B cell (primary cell): Measurements from ENCODE around the gene SH3RF1. TPM values are rescaled to one million over a fixed set of nuclear protein-coding genes. Genes with fewer than 3 reads are reported as not detected.

Source experiments
- ATAC-seq: fragments of 200-7000 bp; cut with Tn5 transposase; one replicate; pipeline ENCODE4 v1.10.0; 2021; ENCODE audit warnings: low read depth, mild to moderate bottlenecking, moderate number of reproducible peaks, moderate library complexity
- CTCF ChIA-PET: fragments of 350-600 bp; sonication (Branson Sonifier 250); formaldehyde crosslinking; loops from one replicate; lab custom pipeline; 2021; ENCODE audit warnings: antibody characterized with exemption, inconsistent platforms; lab: Charles Lee
- POLR2A ChIA-PET: fragments of 350-600 bp; sonication (Branson Sonifier 250); formaldehyde crosslinking; loops from one replicate; lab custom pipeline; 2021; ENCODE audit warnings: antibody characterized with exemption; lab: Charles Lee
- DNase-seq: peaks from one replicate; pipeline ENCODE4 v3.0.0; 2013
- H2AFZ ChIP-seq: 2 replicates; pipeline ENCODE4 v1.6.1; 2012; ENCODE audit warnings: mild to moderate bottlenecking, low read depth, low read length; ENCODE audit not compliant: insufficient read depth, poor library complexity, severe bottlenecking
- H3K27ac ChIP-seq, 2 donors: 1 replicate in 1 of 2; 2 replicates in 1 of 2; pipeline ENCODE4 v1.5.1; 2012 to 2013; ENCODE audit warnings: low read length in 2 of 2, mild to moderate bottlenecking in 2 of 2, moderate library complexity in 1 of 2
- H3K27me3 ChIP-seq, 4 experiments: fragments of 200-600 bp in 1 of 4; sonication (generic) in 1 of 4; replicated peaks in 1 of 4; 1 replicate in 2 of 4; 2 replicates in 2 of 4; pipeline versions ENCODE4 v1.6.1 to v1.7.0; 2013 to 2016; ENCODE audit warnings: low read length in 3 of 4, mild to moderate bottlenecking in 2 of 4, mixed read lengths in 1 of 4, moderate library complexity in 1 of 4; ENCODE audit not compliant: insufficient read depth in 4 of 4, control insufficient read depth in 3 of 4; ENCODE audit errors: control extremely low read depth in 1 of 4
- H3K36me3 ChIP-seq, 2 experiments: replicated peaks in 1 of 2; 1 replicate in 1 of 2; 2 replicates in 1 of 2; pipeline versions ENCODE4 v1.6.1 to v1.7.1; 2013; ENCODE audit warnings: low read length in 1 of 2; ENCODE audit not compliant: insufficient read depth in 2 of 2, control insufficient read depth in 1 of 2; ENCODE audit errors: control extremely low read depth in 1 of 2, extremely low read depth in 1 of 2
- H3K4me1 ChIP-seq, 2 donors: fragments of 200-600 bp in 1 of 2; sonication (generic) in 1 of 2; 1 replicate in 1 of 2; 2 replicates in 1 of 2; pipeline versions ENCODE4 v1.5.1 to v1.6.1; 2013 to 2017; ENCODE audit warnings: low read length in 2 of 2; ENCODE audit not compliant: control insufficient read depth in 2 of 2, insufficient read depth in 2 of 2
- H3K4me2 ChIP-seq: replicated peaks from 2 replicates; pipeline ENCODE3; 2012; ENCODE audit warnings: mild to moderate bottlenecking, low read depth, low read length; ENCODE audit not compliant: poor library complexity, severe bottlenecking
- H3K4me3 ChIP-seq, 5 experiments: fragments of 200-600 bp in 1 of 5; sonication (generic) in 1 of 5; 1 replicate in 3 of 5; 2 replicates in 2 of 5; pipeline versions ENCODE4 v1.5.1 to v1.7.0; 2011 to 2016; ENCODE audit warnings: low read length in 4 of 5, mild to moderate bottlenecking in 4 of 5, low read depth in 2 of 5, control low read depth in 1 of 5, moderate library complexity in 1 of 5; ENCODE audit not compliant: insufficient read depth in 1 of 5; ENCODE audit errors: control extremely low read depth in 1 of 5, extremely low read depth in 1 of 5
- H3K79me2 ChIP-seq: fragments of 200-600 bp; sonication (generic); one replicate; pipeline ENCODE4 v1.6.0; 2016; ENCODE audit warnings: low read length; ENCODE audit not compliant: control insufficient read depth, insufficient read depth
- H3K9ac ChIP-seq: fragments of 200-600 bp; sonication (generic); 2 replicates; pipeline ENCODE4 v1.6.1; 2017; ENCODE audit warnings: mild to moderate bottlenecking, low read length, moderate library complexity
- H3K9me3 ChIP-seq, 3 donors: one replicate each; pipeline versions ENCODE4 v1.6.1 to v1.7.1; 2013; ENCODE audit warnings: low read length in 2 of 3; ENCODE audit not compliant: control insufficient read depth in 2 of 3, insufficient read depth in 1 of 3; ENCODE audit errors: control extremely low read depth in 1 of 3
- H4K20me1 ChIP-seq: 2 replicates; pipeline ENCODE4 v1.6.0; 2012; ENCODE audit warnings: mild to moderate bottlenecking, low read length; ENCODE audit not compliant: insufficient read depth, control insufficient read depth, poor library complexity, severe bottlenecking
- H3K27ac Mint-ChIP-seq: one replicate; pipeline ENCODE4 v1.8.0; 2021; ENCODE audit warnings: mixed read lengths
- H3K27me3 Mint-ChIP-seq: one replicate; pipeline ENCODE4 v1.8.0; 2021; ENCODE audit warnings: mixed read lengths
- H3K4me1 Mint-ChIP-seq: one replicate; pipeline ENCODE4 v1.8.0; 2021; ENCODE audit warnings: mixed read lengths
- H3K4me3 Mint-ChIP-seq: one replicate; pipeline ENCODE4 v1.8.0; 2021; ENCODE audit warnings: mixed read lengths
- H3K9me3 Mint-ChIP-seq: one replicate; pipeline ENCODE4 v1.8.0; 2022; ENCODE audit warnings: mixed read lengths; ENCODE audit not compliant: insufficient read depth
- EZH2 ChIP-seq: IDR thresholded peaks from 2 replicates; pipeline ENCODE4 v1.6.1; 2012; ENCODE audit warnings: borderline replicate concordance, low read depth, mild to moderate bottlenecking, moderate library complexity, low read length; ENCODE audit not compliant: insufficient read depth, poor library complexity, severe bottlenecking
- WGBS: methylation state at CpG from one replicate; pipeline ENCODE4 v1.1.5; 2013; ENCODE audit warnings: missing lambda C conversion rate; ENCODE audit not compliant: insufficient coverage; 5-methylcytosine and 5-hydroxymethylcytosine counted together
- intact Hi-C: fragments of 100-400 bp; cut with micrococcal nuclease; formaldehyde crosslinking; loops from one replicate; pipeline ENCODE4 v1.10.0; 2022
- polyA minus RNA-seq: library from RNA; depleted of rRNA, polyadenylated mRNA; stranded (reverse); fragments of >200 nt; gene quantifications from 2 replicates; pipeline ENCODE4 v1.2.3, GENCODE V29; 2012
- polyA plus RNA-seq: library from polyadenylated mRNA; depleted of rRNA; stranded (reverse); fragments of >200 nt; gene quantifications from 2 replicates; pipeline ENCODE4 v1.2.3, GENCODE V29; 2012
- total RNA-seq, 2 donors: library from RNA; stranded (reverse); fragments of 120-200 nt in 1 of 2; gene quantifications; 1 replicate in 1 of 2; 2 replicates in 1 of 2; pipeline versions ENCODE4 v1.2.3 to v1.2.4, GENCODE V29; 2013 to 2022
- TF ChIP-seq, protein P1 (sequence below): fragments of 200-600 bp; IDR thresholded peaks from one replicate; pipeline ENCODE4 v1.8.0; 2022; ENCODE audit warnings: antibody characterized with exemption, mild to moderate bottlenecking

The SH3RF1 gene
- 5.4 and 6.5 TPM in 2 replicates for total RNA-seq
- 2.1 TPM for total RNA-seq (2013)
- 1.2 and 2.0 TPM in 2 replicates for polyA plus RNA-seq
- polyA minus RNA-seq: 2.3 and 3.2 TPM in 2 replicates

DNA sequence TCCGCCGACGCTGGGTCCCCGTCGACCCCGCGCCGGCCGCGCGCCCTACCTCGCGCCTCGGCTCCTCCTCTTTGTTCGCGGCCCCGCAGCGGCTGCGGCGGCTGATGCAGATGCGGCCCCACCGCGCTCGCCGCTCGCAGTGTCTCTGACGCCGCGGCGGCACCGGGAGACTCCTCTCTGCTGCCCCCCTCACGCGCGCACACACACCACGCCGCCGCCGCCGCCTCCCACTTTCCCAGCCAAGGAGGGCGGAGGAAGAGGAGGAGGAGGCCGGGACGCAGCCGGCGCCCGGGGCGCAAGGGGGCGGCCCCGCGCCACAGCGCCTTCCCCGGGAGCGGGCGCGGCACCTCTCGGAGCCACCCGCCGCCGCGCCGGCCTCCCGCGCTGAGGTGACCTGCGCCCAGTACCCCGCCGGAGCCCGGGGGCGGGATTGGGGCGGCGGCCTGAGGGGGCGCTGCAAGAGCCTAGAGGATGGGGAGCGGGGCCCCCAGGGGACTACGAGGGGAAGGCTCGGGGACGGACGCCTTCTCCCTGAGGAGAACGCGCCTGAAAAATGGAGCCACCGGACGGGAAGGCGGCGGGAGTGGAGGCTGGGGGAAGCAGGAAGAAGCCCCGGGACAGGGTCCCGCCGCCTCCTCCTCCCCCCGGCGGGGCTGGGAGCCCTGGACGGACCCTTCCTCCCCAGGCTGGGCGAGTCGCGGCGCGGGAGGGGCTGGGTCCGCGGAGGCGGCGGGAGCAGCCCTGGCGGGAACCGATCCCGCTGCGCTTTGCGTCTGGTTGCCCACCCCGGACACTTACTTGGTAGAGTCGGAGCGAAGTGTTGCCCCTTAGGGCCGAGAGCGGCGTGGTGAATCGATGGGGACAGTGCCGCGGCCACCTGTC is at the start of gene SH3RF1:
Gene SH3RF1, minus strand, starts transcription at position 147 of the 882 bp plus-strand sequence. CDS start 1,744 bp downstream, outside the sequence.
- TF ChIP-seq EZH2: no peak
- TF ChIP-seq, protein P1, sequence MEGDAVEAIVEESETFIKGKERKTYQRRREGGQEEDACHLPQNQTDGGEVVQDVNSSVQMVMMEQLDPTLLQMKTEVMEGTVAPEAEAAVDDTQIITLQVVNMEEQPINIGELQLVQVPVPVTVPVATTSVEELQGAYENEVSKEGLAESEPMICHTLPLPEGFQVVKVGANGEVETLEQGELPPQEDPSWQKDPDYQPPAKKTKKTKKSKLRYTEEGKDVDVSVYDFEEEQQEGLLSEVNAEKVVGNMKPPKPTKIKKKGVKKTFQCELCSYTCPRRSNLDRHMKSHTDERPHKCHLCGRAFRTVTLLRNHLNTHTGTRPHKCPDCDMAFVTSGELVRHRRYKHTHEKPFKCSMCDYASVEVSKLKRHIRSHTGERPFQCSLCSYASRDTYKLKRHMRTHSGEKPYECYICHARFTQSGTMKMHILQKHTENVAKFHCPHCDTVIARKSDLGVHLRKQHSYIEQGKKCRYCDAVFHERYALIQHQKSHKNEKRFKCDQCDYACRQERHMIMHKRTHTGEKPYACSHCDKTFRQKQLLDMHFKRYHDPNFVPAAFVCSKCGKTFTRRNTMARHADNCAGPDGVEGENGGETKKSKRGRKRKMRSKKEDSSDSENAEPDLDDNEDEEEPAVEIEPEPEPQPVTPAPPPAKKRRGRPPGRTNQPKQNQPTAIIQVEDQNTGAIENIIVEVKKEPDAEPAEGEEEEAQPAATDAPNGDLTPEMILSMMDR: peak; percentile 37
- H3K4me3 ChIP-seq: peak within 1 kb of the TSS; percentile 65 to 90 (median 77)
- WGBS: 1% methylated on average over 108 of the region's 110 CpGs
- peaks cover 23 to 27% of the 10 kb centered on the region in 2 donors for H3K4me1 ChIP-seq
- ATAC-seq (peak; percentile 61), DNase-seq (peak; percentile 74)
- H3K36me3 ChIP-seq: no peaks in the 10 kb centered on the region
- H3K4me3 Mint-ChIP-seq: peak within 1 kb of the TSS; percentile 94
- ChIA-PET POLR2A (interaction anchor here (0.5 kb wide), 1 partner anchor 261 kb away, joined by 5 read pairs; the partner anchor contains the start of gene CBR4), CTCF (interaction anchor here (1.1 kb wide), 1 partner anchor 35 kb away, joined by 4 read pairs; no protein-coding TSS in a partner anchor)
- peaks cover 0 to 7% (median 0%) of the 10 kb centered on the region in 4 experiments for H3K27me3 ChIP-seq
- H3K27ac ChIP-seq: peak within 1 kb of the TSS in 1 of 2 donors; percentile 16
- no peaks in the 10 kb centered on the region for H3K9me3 Mint-ChIP-seq
- peak within 1 kb of the TSS; percentile 89 for H2AFZ ChIP-seq
- no peaks in the 10 kb centered on the region for H3K27me3 Mint-ChIP-seq
- no peaks in the 10 kb centered on the region for H3K79me2 ChIP-seq
- peak within 1 kb of the TSS; percentile 98 for H3K4me2 ChIP-seq
- H3K9ac ChIP-seq: peak within 1 kb of the TSS; percentile 84
- intact Hi-C loops: loop anchor here (1.0 to 10.0 kb wide), 3 partner anchors 60 to 344 kb away; partner anchors contain the start of genes CBR4 and NEK1
- peaks cover 28% of the 10 kb centered on the region for H3K4me1 Mint-ChIP-seq
- no peaks in the 10 kb centered on the region for H3K9me3 ChIP-seq
- H4K20me1 ChIP-seq: no peaks in the 10 kb centered on the region
- H3K27ac Mint-ChIP-seq: peak within 1 kb of the TSS; percentile 81
